HCT116 (cell line): ENCODE measurements around the gene GMDS. TPM values are rescaled to one million over a fixed set of nuclear protein-coding genes. Genes with fewer than 3 reads are reported as not detected.

Experiments used
- ATAC-seq: fragments of 200-7000 bp; cut with Tn5 transposase; 2 replicates; pipeline ENCODE4 v1.9.1; 2020; ENCODE audit warnings: mild to moderate bottlenecking, moderate library complexity
- BruUV-seq: library from RNA; stranded (reverse); fragments of 400-500 nt; replicated peaks from 2 replicates; lab custom pipeline; 2021; lab: Mats Ljungman, UMichigan
- CTCF ChIA-PET: fragments of 300-600 bp; sonication (Branson Sonifier 250); formaldehyde crosslinking; loops from one replicate; lab custom pipeline; 2021; ENCODE audit warnings: antibody characterized with exemption; lab: Charles Lee
- POLR2A ChIA-PET: fragments of 300-600, 350-600 bp; sonication (Branson Sonifier 250); formaldehyde crosslinking; loops from one replicate; lab custom pipeline; 2021; ENCODE audit warnings: antibody characterized with exemption; lab: Charles Lee
- RAD21 ChIA-PET, 2 experiments: fragments of 300-600 bp; sonication (Branson Sonifier 250); formaldehyde crosslinking; loops; one replicate each; lab custom pipeline; 2023; ENCODE audit warnings: low total read pairs in 2 of 2; ENCODE audit not compliant: uncharacterized antibody in 2 of 2, unreplicated experiment in 2 of 2, low non-redundant PET in 1 of 2; lab: Charles Lee
- DNase-seq: peaks from one replicate; pipeline ENCODE4 v3.0.0-alpha.2; 2010; ENCODE audit warnings: low read depth, low spot score
- H2AFZ ChIP-seq: fragments of 200-600 bp; shearing (Covaris generic), sonication (generic); 2 replicates; pipeline ENCODE4 v1.6.1; 2017; ENCODE audit warnings: low read depth, mixed run types, mixed read lengths, antibody characterized with exemption, low read length; ENCODE audit not compliant: poor library complexity, severe bottlenecking
- H3K27ac ChIP-seq: 2 replicates; pipeline ENCODE4 v1.5.1; 2012; ENCODE audit warnings: low read depth, low read length
- H3K27me3 ChIP-seq: fragments of 200-600 bp; sonication (generic); 2 replicates; pipeline ENCODE4 v1.6.1; 2016; ENCODE audit warnings: mixed run types, low read length, mixed read lengths; ENCODE audit not compliant: insufficient read depth
- H3K36me3 ChIP-seq, 2 experiments: fragments of 200-500 bp in 1 of 2; fragments of 200-600 bp in 1 of 2; sonication (Bioruptor generic) in 1 of 2; sonication (generic) in 1 of 2; 2 replicates each; pipeline versions ENCODE4 v1.5.1 to v1.6.1; 2014 to 2016; ENCODE audit warnings: low read length in 2 of 2, inconsistent platforms in 1 of 2, mixed read lengths in 1 of 2, mixed run types in 1 of 2; ENCODE audit not compliant: insufficient read depth in 2 of 2, control insufficient read depth in 1 of 2
- H3K4me1 ChIP-seq, 2 experiments: fragments of 200-600 bp in 1 of 2; sonication (generic) in 1 of 2; 2 replicates each; pipeline versions ENCODE4 v1.5.1 to v1.6.1; 2012 to 2017; ENCODE audit warnings: low read length in 2 of 2, inconsistent platforms in 1 of 2, mild to moderate bottlenecking in 1 of 2, mixed read lengths in 1 of 2, mixed run types in 1 of 2, moderate library complexity in 1 of 2; ENCODE audit not compliant: insufficient read depth in 2 of 2, control insufficient read depth in 1 of 2
- H3K4me2 ChIP-seq: fragments of 200-600 bp; sonication (generic); 2 replicates; pipeline ENCODE4 v1.6.1; 2017; ENCODE audit warnings: mixed run types, low read length, mixed read lengths
- H3K4me3 ChIP-seq, 2 experiments: fragments of 200-600 bp in 1 of 2; sonication (generic) in 1 of 2; replicated peaks in 1 of 2; 2 replicates each; pipeline ENCODE4 v1.5.1; 2011 to 2016; ENCODE audit warnings: low read length in 2 of 2, control low read depth in 1 of 2, low read depth in 1 of 2, mild to moderate bottlenecking in 1 of 2, mixed read lengths in 1 of 2, mixed run types in 1 of 2
- H3K79me2 ChIP-seq: fragments of 200-600 bp; sonication (generic); 2 replicates; pipeline ENCODE4 v1.6.1; 2017; ENCODE audit warnings: mild to moderate bottlenecking, mixed run types, low read length, moderate library complexity, mixed read lengths; ENCODE audit not compliant: insufficient read depth
- H3K9ac ChIP-seq: fragments of 200-600 bp; sonication (generic); 2 replicates; pipeline ENCODE4 v1.6.1; 2016; ENCODE audit warnings: low read length, mixed read lengths
- H3K9me2 ChIP-seq: fragments of 200-600 bp; sonication (generic), shearing (Covaris generic); 2 replicates; pipeline ENCODE4 v1.6.1; 2017; ENCODE audit warnings: mixed run types, mild to moderate bottlenecking, moderate library complexity; ENCODE audit not compliant: insufficient read depth
- H3K9me3 ChIP-seq, 2 experiments: fragments of 200-500 bp in 1 of 2; fragments of 200-600 bp in 1 of 2; sonication (Bioruptor generic) in 1 of 2; sonication (generic) in 1 of 2; 2 replicates each; pipeline ENCODE4 v1.6.1; 2014 to 2017; ENCODE audit warnings: low read length in 2 of 2, mixed read lengths in 2 of 2, inconsistent platforms in 1 of 2, low read depth in 1 of 2, mild to moderate bottlenecking in 1 of 2, mixed run types in 1 of 2, moderate library complexity in 1 of 2; ENCODE audit not compliant: control insufficient read depth in 1 of 2, insufficient read depth in 1 of 2
- H4K20me1 ChIP-seq: fragments of 200-600 bp; sonication (generic), shearing (Covaris generic); 2 replicates; pipeline ENCODE4 v1.6.1; 2017; ENCODE audit warnings: mixed run types, mild to moderate bottlenecking, moderate library complexity; ENCODE audit not compliant: insufficient read depth
- CEBPB ChIP-seq: IDR thresholded peaks from 2 replicates; pipeline ENCODE4 v1.6.1; 2012; ENCODE audit warnings: low read depth
- ELF1 ChIP-seq: IDR thresholded peaks from 2 replicates; pipeline ENCODE4 v1.6.1; 2012; ENCODE audit warnings: low read depth, borderline replicate concordance
- EZH2 ChIP-seq: fragments of 200-600 bp; sonication (generic); IDR thresholded peaks from 2 replicates; pipeline ENCODE4 v1.6.1; 2017; ENCODE audit warnings: antibody characterized with exemption, mixed run types
- FOSL1 ChIP-seq: IDR thresholded peaks from 2 replicates; pipeline ENCODE4 v1.6.1; 2012; ENCODE audit warnings: low read depth
- POLR2A ChIP-seq: IDR thresholded peaks from 2 replicates; pipeline ENCODE4 v1.7.0; 2011; ENCODE audit warnings: borderline replicate concordance; ENCODE audit not compliant: insufficient read depth, insufficient read length; ENCODE audit errors: extremely low read depth
- RAD21 ChIP-seq: IDR thresholded peaks from 2 replicates; pipeline ENCODE4 v1.6.1; 2012; ENCODE audit warnings: low read depth, mild to moderate bottlenecking
- SRF ChIP-seq: IDR thresholded peaks from 2 replicates; pipeline ENCODE4 v1.6.1; 2012; ENCODE audit warnings: low read depth
- YY1 ChIP-seq: IDR thresholded peaks from 2 replicates; pipeline ENCODE4 v1.6.1; 2011; ENCODE audit warnings: low read length, low read depth, moderate library complexity, mild to moderate bottlenecking; ENCODE audit not compliant: insufficient replicate concordance; ENCODE audit errors: extremely low read depth
- ZFX ChIP-seq: fragments of 450-650 bp; IDR thresholded peaks from 2 replicates; pipeline ENCODE4 v1.6.1; 2017
- ZNF274 ChIP-seq: fragments of 200-500 bp; sonication (Bioruptor generic); IDR thresholded peaks from 2 replicates; pipeline ENCODE4 v1.6.1; 2014; ENCODE audit warnings: mild to moderate bottlenecking, low read depth, low read length, inconsistent platforms
- intact Hi-C: fragments of 100-400 bp; cut with micrococcal nuclease; formaldehyde crosslinking; loops from 2 replicates; pipeline ENCODE4 v1.10.0; 2022
- total RNA-seq: library from RNA; stranded (reverse); gene quantifications from one replicate; pipeline ENCODE4 v1.2.1, GENCODE V29; 2021; ENCODE audit not compliant: unreplicated experiment
- TF ChIP-seq, protein P1 (sequence below): IDR thresholded peaks from 2 replicates; pipeline ENCODE4 v1.6.1; 2011; ENCODE audit warnings: mild to moderate bottlenecking, low read length, moderate library complexity; ENCODE audit not compliant: insufficient replicate concordance; ENCODE audit errors: extremely low read depth

The GMDS gene
- total RNA-seq, 1 experiment from 2014 or later = 34.4 TPM

DNA sequence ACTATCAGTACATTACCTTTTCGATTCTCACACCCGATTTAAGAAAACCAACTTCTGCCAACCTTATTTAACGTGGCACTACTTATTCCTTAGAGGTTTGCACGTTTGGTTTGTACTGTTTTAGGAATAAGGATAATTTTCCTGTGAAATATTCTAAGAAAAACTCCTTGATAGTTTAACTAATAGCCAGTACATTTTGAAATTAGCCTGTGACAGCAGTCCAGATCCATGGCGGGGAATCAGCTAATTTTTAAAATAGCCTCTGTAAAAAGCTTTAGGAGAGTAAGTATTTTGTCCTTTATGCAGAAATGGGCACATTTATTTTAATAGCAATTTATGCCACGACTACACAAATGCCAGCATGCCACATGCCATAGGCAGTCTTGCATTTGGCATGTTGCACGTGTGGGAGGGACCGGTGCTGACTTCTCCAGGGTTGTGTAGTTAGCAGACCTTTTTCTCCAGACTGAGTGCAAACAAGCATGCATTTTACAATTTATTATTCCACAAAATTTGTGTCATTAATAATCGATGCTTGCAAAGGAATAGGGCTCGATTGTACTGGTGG, 629.5 kb downstream of the GMDS start:
- POLR2A ChIA-PET = interaction anchor here (1.1 kb wide), 1 partner anchor 71 kb away, joined by 3 read pairs; no protein-coding TSS in a partner anchor

DNA sequence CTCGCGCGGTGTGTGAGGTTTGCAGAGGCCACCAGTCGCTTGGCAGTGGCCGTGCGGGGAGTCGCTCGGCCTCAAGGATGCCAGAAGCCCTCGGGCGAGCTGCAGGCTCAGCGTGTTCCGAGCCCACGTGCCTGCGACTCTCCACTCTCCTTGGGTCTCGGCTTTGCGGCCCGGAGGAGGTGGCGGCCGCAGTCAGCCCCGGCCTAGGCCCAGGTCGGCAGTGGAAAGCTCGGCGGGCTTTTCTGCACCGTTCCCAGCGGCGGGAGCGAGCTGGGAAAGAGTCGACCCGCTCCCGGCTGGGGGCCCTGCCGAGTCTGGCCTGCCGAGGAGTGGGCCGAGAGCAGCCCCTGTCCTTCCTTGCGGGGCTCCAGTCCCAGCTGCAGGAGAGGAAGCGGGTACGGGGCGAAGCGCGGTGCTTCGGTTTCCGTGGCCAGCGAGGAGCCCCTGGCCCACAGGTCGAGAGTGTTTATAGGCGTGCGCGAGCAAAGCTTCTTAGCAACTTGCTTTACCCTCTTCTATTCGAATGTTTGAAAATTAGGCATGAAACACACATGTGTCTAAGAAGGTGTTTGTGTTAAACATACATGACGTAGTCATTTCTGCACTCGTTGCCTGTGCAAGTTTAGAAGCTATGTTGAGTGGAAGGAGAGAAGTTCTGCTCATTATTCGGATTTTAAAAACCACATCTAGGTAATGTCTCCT, 630.1 kb downstream of the GMDS start:
- ATAC-seq = no peak
- Histone ChIP-seq H3K27ac (no peak overlapping the region; the same call in 1 of the 2 replicates), H3K9ac (no peak overlapping the region), H3K9me2 (no peaks in the 10 kb centered on the region), H3K4me3 (no peak overlapping the region), H3K4me1 (peaks cover 11 to 12% of the 10 kb centered on the region in 2 experiments; a peak in 3 of 4 replicates), H3K79me2 (peaks cover 40% of the 10 kb centered on the region), H3K4me2 (no peak overlapping the region), H2AFZ (no peak overlapping the region), H3K27me3 (no peaks in the 10 kb centered on the region), H4K20me1 (0 out of 2 replicates have a peak, but pooled peaks cover 6% of the 10 kb centered on the region), H3K9me3 (no peaks in the 10 kb centered on the region), H3K36me3 (peaks cover 3 to 4% of the 10 kb centered on the region in 2 experiments; a peak in 1 of 4 replicates)
- intact Hi-C loops = no loop called here
- no TSS peak for BruUV-seq
- DNase-seq = no peak
- TF ChIP-seq YY1 (no peak), FOSL1 (no peak), EZH2 (no peak), RAD21 (no peak), POLR2A (no peak), CEBPB (no peak), ZFX (no peak), ELF1 (no peak), SRF (no peak)
- TF ChIP-seq, protein P1, sequence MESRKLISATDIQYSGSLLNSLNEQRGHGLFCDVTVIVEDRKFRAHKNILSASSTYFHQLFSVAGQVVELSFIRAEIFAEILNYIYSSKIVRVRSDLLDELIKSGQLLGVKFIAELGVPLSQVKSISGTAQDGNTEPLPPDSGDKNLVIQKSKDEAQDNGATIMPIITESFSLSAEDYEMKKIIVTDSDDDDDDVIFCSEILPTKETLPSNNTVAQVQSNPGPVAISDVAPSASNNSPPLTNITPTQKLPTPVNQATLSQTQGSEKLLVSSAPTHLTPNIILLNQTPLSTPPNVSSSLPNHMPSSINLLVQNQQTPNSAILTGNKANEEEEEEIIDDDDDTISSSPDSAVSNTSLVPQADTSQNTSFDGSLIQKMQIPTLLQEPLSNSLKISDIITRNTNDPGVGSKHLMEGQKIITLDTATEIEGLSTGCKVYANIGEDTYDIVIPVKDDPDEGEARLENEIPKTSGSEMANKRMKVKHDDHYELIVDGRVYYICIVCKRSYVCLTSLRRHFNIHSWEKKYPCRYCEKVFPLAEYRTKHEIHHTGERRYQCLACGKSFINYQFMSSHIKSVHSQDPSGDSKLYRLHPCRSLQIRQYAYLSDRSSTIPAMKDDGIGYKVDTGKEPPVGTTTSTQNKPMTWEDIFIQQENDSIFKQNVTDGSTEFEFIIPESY = no peak
- ChIA-PET CTCF (no interaction called here), RAD21 (no interaction called here), POLR2A (interaction anchor here (1.1 kb wide), 1 partner anchor 71 kb away, joined by 3 read pairs; no protein-coding TSS in a partner anchor)

More for the DNA sequence above, 629.5 kb downstream of the GMDS start:
- no peak for ATAC-seq
- Histone ChIP-seq H3K36me3 (peaks cover 3 to 4% of the 10 kb centered on the region in 2 experiments; a peak in 1 of 4 replicates), H3K4me2 (no peak overlapping the region), H3K79me2 (peaks cover 34% of the 10 kb centered on the region), H3K9me2 (no peaks in the 10 kb centered on the region), H3K27ac (no peak overlapping the region), H3K27me3 (no peaks in the 10 kb centered on the region), H3K4me3 (no peak overlapping the region), H3K4me1 (peaks cover 11 to 12% of the 10 kb centered on the region in 2 experiments; a peak in 3 of 4 replicates), H3K9me3 (no peaks in the 10 kb centered on the region), H2AFZ (no peak overlapping the region), H4K20me1 (0 out of 2 replicates have a peak, but pooled peaks cover 6% of the 10 kb centered on the region), H3K9ac (no peak overlapping the region)
- BruUV-seq = no TSS peak
- CTCF ChIA-PET = no interaction called here
- RAD21 ChIA-PET = interaction anchor here in 1 of 2 experiments (0.7 kb wide), 1 partner anchor 166 kb away, joined by 3 read pairs; no protein-coding TSS in a partner anchor
- TF ChIP-seq EZH2 = no peak
- no peak for TF ChIP-seq ZFX
- TF ChIP-seq ZNF274 = no peak
- intact Hi-C loops = no loop called here
- DNase-seq = no peak
